ENCODE measurements around the gene LAX1. TPM values are rescaled to one million over a fixed set of nuclear protein-coding genes. Genes with fewer than 3 reads are reported as not detected.
"Not testable (repeated sequence)": the region's sequence is repeated elsewhere in the genome, so short reads cannot be mapped to it uniquely, and the experiment has no call there.

Gene LAX1
- total and polyA plus RNA-seq, 2 experiments from 2014 or later = not detected

DNA sequence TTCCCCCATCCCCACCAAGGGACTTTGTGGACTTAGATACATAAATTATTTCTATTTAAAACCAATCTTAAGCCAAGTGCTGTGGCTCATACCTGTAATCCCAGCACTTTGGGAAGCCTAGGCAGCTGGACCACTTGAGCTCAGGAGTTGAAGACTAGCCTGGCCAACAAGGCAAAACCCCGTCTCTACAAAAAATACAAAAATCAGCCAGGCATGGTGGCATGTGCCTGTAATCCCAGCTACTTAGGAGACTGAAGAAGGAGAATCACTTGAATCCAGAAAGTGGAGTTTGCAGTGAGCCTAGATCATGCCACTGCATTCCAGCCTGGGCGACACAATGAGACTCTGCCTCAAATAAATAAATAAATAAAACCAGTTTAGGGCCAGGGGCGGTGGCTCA, 4.5 kb upstream of the LAX1 start:
- Histone ChIP-seq H3K9me2 (replicated peaks; ENCODE audit: insufficient read depth) (no peaks in the 10 kb centered on the region), H3K4me2 (no peak overlapping the region), H3K36me3 (replicated peaks; ENCODE audit: insufficient read depth, low read depth) (no peaks in the 10 kb centered on the region), H3K79me2 (no peaks in the 10 kb centered on the region), H3K27me3 (no peaks in the 10 kb centered on the region), H3K9me3 (ENCODE audit: low read depth) (no peaks in the 10 kb centered on the region), H2AFZ (no peak overlapping the region), H4K20me1 (ENCODE audit: insufficient read depth, poor library complexity, severe bottlenecking) (no peaks in the 10 kb centered on the region), H3K4me1 (ENCODE audit: insufficient read depth) (no peaks in the 10 kb centered on the region), H3K4me3 (no peak overlapping the region), H3K27ac (no peak overlapping the region)
- WGBS (ENCODE audit: low lambda C conversion rate, missing lambda C conversion rate) = 94% methylated on average over 3 of the region's 3 CpGs
- no peak for DNase-seq (ENCODE audit: low spot score)
- no peak for TF ChIP-seq EZH2 (IDR thresholded peaks at IDR 0.05; ENCODE audit: borderline replicate concordance)
- no peak for TF ChIP-seq EZH2phosphoT487 (IDR thresholded peaks at IDR 0.05; ENCODE audit: low read depth, severe bottlenecking, unreplicated experiment)
- TF ChIP-seq, protein P1, sequence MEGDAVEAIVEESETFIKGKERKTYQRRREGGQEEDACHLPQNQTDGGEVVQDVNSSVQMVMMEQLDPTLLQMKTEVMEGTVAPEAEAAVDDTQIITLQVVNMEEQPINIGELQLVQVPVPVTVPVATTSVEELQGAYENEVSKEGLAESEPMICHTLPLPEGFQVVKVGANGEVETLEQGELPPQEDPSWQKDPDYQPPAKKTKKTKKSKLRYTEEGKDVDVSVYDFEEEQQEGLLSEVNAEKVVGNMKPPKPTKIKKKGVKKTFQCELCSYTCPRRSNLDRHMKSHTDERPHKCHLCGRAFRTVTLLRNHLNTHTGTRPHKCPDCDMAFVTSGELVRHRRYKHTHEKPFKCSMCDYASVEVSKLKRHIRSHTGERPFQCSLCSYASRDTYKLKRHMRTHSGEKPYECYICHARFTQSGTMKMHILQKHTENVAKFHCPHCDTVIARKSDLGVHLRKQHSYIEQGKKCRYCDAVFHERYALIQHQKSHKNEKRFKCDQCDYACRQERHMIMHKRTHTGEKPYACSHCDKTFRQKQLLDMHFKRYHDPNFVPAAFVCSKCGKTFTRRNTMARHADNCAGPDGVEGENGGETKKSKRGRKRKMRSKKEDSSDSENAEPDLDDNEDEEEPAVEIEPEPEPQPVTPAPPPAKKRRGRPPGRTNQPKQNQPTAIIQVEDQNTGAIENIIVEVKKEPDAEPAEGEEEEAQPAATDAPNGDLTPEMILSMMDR (IDR thresholded peaks at IDR 0.05; ENCODE audit: poor library complexity) = no peak

DNA sequence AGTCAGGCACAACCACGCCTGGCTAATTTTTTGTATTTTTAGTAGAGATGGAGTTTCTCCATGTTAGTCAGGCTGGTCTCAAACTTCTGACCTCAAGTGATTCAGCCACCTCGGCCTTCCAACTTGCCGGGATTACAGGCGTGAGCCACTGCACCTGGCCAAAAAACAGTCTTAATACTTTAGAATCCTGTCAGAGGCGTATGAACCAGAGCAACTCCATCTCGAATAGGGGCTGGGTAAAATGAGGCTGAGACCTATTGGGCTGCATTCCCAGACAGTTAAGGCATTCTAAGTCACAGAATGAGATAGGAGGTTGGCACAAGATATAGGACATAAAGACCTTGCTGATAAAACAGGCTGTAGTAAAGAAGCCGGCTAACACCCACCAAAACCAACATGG, 3.0 kb upstream of the LAX1 start:
- H3K4me2 ChIP-seq; H3K4me1 ChIP-seq (ENCODE audit: insufficient read depth); H4K20me1 ChIP-seq (ENCODE audit: insufficient read depth, poor library complexity, severe bottlenecking); H3K9me2 ChIP-seq (replicated peaks; ENCODE audit: insufficient read depth); H3K36me3 ChIP-seq (replicated peaks; ENCODE audit: insufficient read depth, low read depth); H3K4me3 ChIP-seq; H2AFZ ChIP-seq; H3K9me3 ChIP-seq (ENCODE audit: low read depth); H3K79me2 ChIP-seq; DNase-seq (ENCODE audit: low spot score); H3K27ac ChIP-seq; H3K27me3 ChIP-seq: not testable (repeated sequence)
- 74% methylated on average over 7 of the region's 7 CpGs for WGBS (ENCODE audit: low lambda C conversion rate, missing lambda C conversion rate)

DNA sequence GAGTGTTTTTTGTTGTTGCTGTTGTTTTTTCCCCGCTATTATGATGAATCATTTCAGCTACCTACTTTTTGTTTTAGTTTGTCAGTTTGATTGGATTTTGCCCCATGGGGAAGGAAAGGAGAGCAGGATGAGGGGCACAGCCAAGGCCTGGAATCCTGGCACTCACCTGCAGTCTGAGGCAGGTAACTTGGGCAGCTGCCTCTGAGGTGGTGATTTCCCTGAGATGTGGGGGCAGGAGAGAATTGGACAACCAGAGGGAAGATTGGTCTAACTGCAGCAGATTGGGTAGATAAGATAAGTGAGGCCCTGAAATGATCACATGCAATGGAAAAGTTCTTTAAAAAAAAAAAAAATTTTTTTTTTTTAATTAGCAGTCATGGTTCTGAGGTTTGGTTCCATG, 1.5 kb upstream of the LAX1 start:
- H3K9me3 ChIP-seq (ENCODE audit: low read depth) = no peaks in the 10 kb centered on the region

DNA sequence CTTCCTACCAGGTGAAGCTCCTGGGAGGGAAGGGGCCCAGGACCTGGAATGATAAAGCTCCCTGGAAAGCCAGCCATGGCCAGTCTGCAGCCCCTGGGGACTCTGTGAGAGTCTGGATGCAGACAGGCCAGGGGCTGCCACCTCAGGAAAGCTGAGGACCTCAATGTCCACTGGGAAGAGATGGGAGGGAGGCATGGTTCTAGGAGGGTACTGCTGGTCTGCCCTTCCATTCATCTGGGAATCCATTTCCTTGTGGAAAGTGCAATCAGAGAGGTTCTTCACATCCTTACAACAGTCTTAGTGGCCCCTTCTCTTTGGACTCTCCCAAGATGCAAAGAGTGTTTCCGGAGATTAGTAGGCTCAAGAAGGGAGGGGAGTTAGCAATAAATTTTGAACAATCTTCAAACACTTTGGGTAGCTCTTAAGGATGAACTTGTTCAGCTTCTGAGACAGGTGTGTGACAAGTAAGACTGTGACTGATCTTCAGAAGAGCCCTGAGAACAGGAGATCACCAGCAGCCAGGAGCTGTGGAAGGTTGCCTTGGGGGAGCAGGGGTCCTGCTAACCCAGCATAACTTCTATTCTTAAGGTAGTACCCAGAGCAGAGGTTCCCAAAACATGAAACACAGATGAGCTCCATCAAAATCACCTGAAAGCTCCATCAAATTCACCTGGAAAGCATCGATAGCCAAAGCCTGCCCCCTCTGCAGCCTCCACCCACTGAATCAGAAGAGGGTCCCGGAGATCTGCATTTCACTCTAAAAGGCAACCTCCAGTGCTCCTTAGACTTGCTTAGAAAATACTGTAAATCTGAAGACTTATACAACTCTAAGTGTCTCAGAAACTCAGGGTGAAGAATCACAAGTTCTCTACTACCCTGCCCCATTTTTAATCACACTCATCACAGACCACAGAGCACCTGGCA, 616 bp upstream of the LAX1 start:
- Histone ChIP-seq H3K4me1 (ENCODE audit: insufficient read depth) (peaks cover 6% of the 10 kb centered on the region), H3K4me2 (no peak overlapping the region), H3K27ac (no peak overlapping the region), H3K36me3 (replicated peaks; ENCODE audit: insufficient read depth, low read depth) (no peaks in the 10 kb centered on the region), H3K79me2 (no peaks in the 10 kb centered on the region), H3K9me3 (ENCODE audit: low read depth) (no peaks in the 10 kb centered on the region), H3K4me3 (no peak overlapping the region), H2AFZ (no peak overlapping the region), H4K20me1 (ENCODE audit: insufficient read depth, poor library complexity, severe bottlenecking) (no peaks in the 10 kb centered on the region), H3K9me2 (replicated peaks; ENCODE audit: insufficient read depth) (no peaks in the 10 kb centered on the region), H3K27me3 (no peaks in the 10 kb centered on the region)
- no peak for DNase-seq (ENCODE audit: low spot score)
- TF ChIP-seq, protein P1 (IDR thresholded peaks at IDR 0.05; ENCODE audit: poor library complexity) = no peak
- no peak for TF ChIP-seq EZH2 (IDR thresholded peaks at IDR 0.05; ENCODE audit: borderline replicate concordance)
- no peak for TF ChIP-seq EZH2phosphoT487 (IDR thresholded peaks at IDR 0.05; ENCODE audit: low read depth, severe bottlenecking, unreplicated experiment)
- 90% methylated on average over 3 of the region's 3 CpGs for WGBS (ENCODE audit: low lambda C conversion rate, missing lambda C conversion rate)

More for the DNA sequence above, 1.5 kb upstream of the LAX1 start:
- H3K4me1 ChIP-seq (ENCODE audit: insufficient read depth) = no peaks in the 10 kb centered on the region
- no peak overlapping the region for H3K4me3 ChIP-seq
- H4K20me1 ChIP-seq (ENCODE audit: insufficient read depth, poor library complexity, severe bottlenecking) = no peaks in the 10 kb centered on the region
- 95% methylated on average over 1 of the region's 1 CpG for WGBS (ENCODE audit: low lambda C conversion rate, missing lambda C conversion rate)
- DNase-seq (ENCODE audit: low spot score) = no peak
- no peaks in the 10 kb centered on the region for H3K36me3 ChIP-seq (replicated peaks; ENCODE audit: insufficient read depth, low read depth)
- H3K9me2 ChIP-seq (replicated peaks; ENCODE audit: insufficient read depth) = no peaks in the 10 kb centered on the region
- H3K27me3 ChIP-seq = no peaks in the 10 kb centered on the region
- H3K4me2 ChIP-seq = no peak overlapping the region
- no peaks in the 10 kb centered on the region for H3K79me2 ChIP-seq
- H3K27ac ChIP-seq = no peak overlapping the region
- H2AFZ ChIP-seq = no peak overlapping the region
- no peak for TF ChIP-seq EZH2 (IDR thresholded peaks at IDR 0.05; ENCODE audit: borderline replicate concordance)
- no peak for TF ChIP-seq EZH2phosphoT487 (IDR thresholded peaks at IDR 0.05; ENCODE audit: low read depth, severe bottlenecking, unreplicated experiment)
- TF ChIP-seq, protein P1 (IDR thresholded peaks at IDR 0.05; ENCODE audit: poor library complexity) = no peak

Data from hepatocyte (in vitro differentiated cells).